Stimulated activated CD4-positive, alpha-beta T cell treated with anti-CD3 and anti-CD28 coated beads, Interleukin-1b, Interleukin-23, amount 100 ng/mL, for 1 hour (primary cell): Measurements from ENCODE around the gene BASP1.
A peak's percentile ranks its signal among the peaks of the same experiment; 100 is the strongest.

Experiments
- DNase-seq, 2 donors: peaks; one replicate each; pipeline ENCODE4 v3.0.0-alpha.2; 2020; ENCODE audit warnings: low read depth in 2 of 2

Gene BASP1

GRCh38 chr5:17217493-17218352 is at the start of gene BASP1:
Gene BASP1 (plus strand): TSS chr5:17217631. CDS start chr5:17275217, 57,586 bp downstream.
- DNase-seq, result peak in 1 of 2 donors; percentile 9

- no peak for DNase-seq
Observed at GRCh38 chr5:17169507-17169906, 47.9 kb upstream of the BASP1 start.

- no peak for DNase-seq
Observed at GRCh38 chr5:17172791-17173190, 44.6 kb upstream of the BASP1 start.

GRCh38 chr5:17174965-17175364 is 42.5 kb upstream of the BASP1 start:
- no peak for DNase-seq

GRCh38 chr5:17177501-17178372 is 39.7 kb upstream of the BASP1 start:
- DNase-seq, result no peak

- no peak for DNase-seq
Observed at GRCh38 chr5:17178373-17178675, 39.1 kb upstream of the BASP1 start.

- DNase-seq, result no peak
Observed at GRCh38 chr5:17180330-17180843, 37.0 kb upstream of the BASP1 start.

GRCh38 chr5:17180864-17181723 is 36.3 kb upstream of the BASP1 start:
- DNase-seq, result no peak

DNA sequence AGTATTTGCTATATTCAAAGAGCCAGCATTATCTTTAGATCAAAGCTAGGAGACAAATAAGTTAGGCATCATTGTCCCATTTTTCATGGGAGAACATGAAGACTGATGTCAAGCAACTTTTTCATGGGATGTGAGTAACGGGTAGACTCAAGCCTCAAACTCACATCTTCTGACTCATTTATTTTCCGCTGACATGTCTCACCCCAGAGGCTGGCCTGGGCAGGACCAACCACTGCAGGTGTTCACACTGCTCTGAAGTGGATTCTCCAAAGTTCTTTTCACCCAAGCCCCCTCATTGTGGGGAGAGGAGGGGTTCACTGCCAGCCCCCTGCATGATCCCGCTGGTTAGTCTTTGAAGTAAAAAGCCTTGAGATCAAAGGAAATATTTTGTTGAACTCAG is 34.9 kb upstream of the BASP1 start:
- no peak for DNase-seq

- no peak for DNase-seq
Observed at GRCh38 chr5:17182981-17183380, 34.5 kb upstream of the BASP1 start.

GRCh38 chr5:17183831-17184230 is 33.6 kb upstream of the BASP1 start:
- no peak for DNase-seq

DNA sequence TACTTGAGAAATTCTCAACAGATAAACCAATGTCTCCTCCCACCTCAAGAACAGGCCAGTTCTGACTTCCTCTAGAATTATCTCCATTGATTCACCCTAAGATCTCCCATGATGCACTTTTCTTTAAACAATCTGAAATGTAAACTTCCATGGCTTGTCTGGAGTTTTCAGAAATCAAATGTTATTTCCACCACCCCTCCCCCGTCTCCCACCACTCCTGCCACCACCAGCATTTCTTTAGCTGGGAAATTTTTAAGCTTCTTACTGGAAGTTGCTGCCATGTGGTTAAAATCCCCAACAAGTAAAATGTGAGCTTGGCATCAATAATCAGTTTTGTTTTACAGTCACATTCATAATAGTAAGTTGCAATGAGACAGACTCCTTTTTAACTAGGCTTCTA is 32.8 kb upstream of the BASP1 start:
- no peak for DNase-seq

GRCh38 chr5:17185349-17185748 is 32.1 kb upstream of the BASP1 start:
- DNase-seq, result no peak

GRCh38 chr5:17185773-17186172 is 31.7 kb upstream of the BASP1 start:
- no peak for DNase-seq

GRCh38 chr5:17186256-17186655 is 31.2 kb upstream of the BASP1 start:
- no peak for DNase-seq

DNA sequence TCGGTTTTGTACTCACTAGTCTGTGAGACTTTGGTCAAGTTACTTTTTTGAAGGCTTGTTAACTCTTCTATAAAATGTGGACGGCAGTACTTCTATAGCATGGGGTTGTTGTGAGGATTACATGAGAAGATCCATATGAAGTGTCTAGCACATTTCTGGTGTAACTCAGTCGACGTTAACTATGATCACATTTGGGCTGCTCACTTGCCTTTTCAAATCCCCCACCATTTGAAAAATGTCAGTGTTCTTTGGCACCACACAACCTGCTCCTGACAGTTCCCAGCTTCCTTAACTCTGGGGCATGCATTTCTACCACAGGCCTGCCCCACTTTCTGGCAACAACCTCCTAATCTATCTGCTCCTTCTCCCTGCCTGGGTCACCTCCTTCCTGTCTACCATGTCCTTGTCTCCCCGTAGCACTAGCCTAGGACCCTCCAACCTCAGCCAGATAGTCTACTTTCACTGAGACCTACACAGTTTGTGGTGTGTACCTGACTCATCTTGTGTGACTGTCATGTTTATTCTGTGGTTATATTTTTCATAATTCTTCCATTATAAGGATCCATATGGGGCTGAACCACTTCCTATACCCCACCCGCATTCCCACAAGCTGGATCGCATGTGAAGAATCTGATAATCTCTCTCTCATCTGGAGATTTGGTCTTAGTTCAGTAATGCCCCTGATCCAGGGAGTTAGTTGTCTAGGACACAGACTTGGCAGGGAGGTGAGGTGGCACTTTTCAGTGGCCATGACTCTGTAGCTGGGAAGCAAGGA is 30.2 kb upstream of the BASP1 start:
- DNase-seq, result no peak

GRCh38 chr5:17187786-17188170 is 29.7 kb upstream of the BASP1 start:
- no peak for DNase-seq

GRCh38 chr5:17189381-17190036 is 27.9 kb upstream of the BASP1 start:
- peak; percentile 6 to 48 for DNase-seq

GRCh38 chr5:17190242-17190778 is 27.1 kb upstream of the BASP1 start:
- no peak for DNase-seq

DNA sequence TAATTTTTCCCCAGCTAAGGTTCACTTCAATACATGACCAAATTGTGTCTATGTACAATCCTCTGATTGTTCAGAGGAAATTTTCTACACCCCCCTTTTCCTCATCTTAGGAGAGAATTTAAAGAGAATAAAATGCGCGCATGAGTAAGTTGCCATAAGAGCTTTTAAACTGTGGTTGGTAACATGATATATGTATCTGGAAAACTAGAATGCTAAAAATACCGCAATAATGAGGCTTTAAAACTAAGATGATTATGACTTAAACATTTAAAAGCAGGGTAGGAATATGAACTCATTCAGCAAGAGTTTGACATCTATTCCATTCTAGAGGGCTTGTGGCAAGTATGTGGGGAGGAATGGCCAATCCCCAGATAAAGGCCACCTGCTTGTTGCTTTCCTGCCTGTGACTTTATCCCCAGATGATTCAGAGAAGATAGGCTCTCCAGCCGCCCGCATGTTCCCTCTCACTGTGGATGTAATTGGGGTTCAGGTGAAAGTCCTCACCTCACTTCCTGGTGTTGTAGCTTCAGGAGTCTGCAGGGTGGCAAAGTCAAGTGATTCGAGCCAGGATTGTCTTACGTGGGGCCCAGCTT is 26.5 kb upstream of the BASP1 start:
- DNase-seq, result no peak
